ENCODE results near the gene MTG2. TPM values are rescaled to one million over a fixed set of nuclear protein-coding genes. Genes with fewer than 3 reads are reported as not detected.
A peak's percentile ranks its signal among the peaks of the same experiment; 100 is the strongest.

MTG2 gene
- total RNA-seq, 1 donor from 2014 or later = 20.2 TPM

- peaks cover 8% of the 10 kb centered on the region for H3K27me3 Mint-ChIP-seq (ENCODE audit: unreplicated experiment)
- no peaks in the 10 kb centered on the region for H3K9me3 Mint-ChIP-seq (ENCODE audit: unreplicated experiment)
- H3K36me3 Mint-ChIP-seq (ENCODE audit: low read depth, unreplicated experiment) = peaks cover 23% of the 10 kb centered on the region
- H3K4me3 Mint-ChIP-seq (ENCODE audit: unreplicated experiment) = no peak overlapping the region
- no peak overlapping the region for H3K27ac Mint-ChIP-seq (ENCODE audit: unreplicated experiment)
- no peak for TF ChIP-seq CTCF (IDR thresholded peaks at IDR 0.05; ENCODE audit: unreplicated experiment)
- no peak for DNase-seq (ENCODE audit: low spot score)
- peaks cover 14% of the 10 kb centered on the region for H3K4me1 Mint-ChIP-seq (ENCODE audit: unreplicated experiment)
Measured at GRCh38 chr20:62201173-62202082, 18.6 kb downstream of the MTG2 start.

- H3K4me3 Mint-ChIP-seq (ENCODE audit: unreplicated experiment) = no peak overlapping the region
- no peak for DNase-seq (ENCODE audit: low spot score)
- no peak for TF ChIP-seq CTCF (IDR thresholded peaks at IDR 0.05; ENCODE audit: unreplicated experiment)
- H3K36me3 Mint-ChIP-seq (ENCODE audit: low read depth, unreplicated experiment) = peaks cover 23% of the 10 kb centered on the region
- peaks cover 8% of the 10 kb centered on the region for H3K27me3 Mint-ChIP-seq (ENCODE audit: unreplicated experiment)
- H3K27ac Mint-ChIP-seq (ENCODE audit: unreplicated experiment) = no peak overlapping the region
- H3K4me1 Mint-ChIP-seq (ENCODE audit: unreplicated experiment) = peaks cover 14% of the 10 kb centered on the region
- no peaks in the 10 kb centered on the region for H3K9me3 Mint-ChIP-seq (ENCODE audit: unreplicated experiment)
Measured at GRCh38 chr20:62202083-62202395, 19.2 kb downstream of the MTG2 start.

GRCh38 chr20:62202676-62203377 is 20.0 kb downstream of the MTG2 start:
- peak overlapping the region; percentile 79 for H3K27ac Mint-ChIP-seq (ENCODE audit: unreplicated experiment)
- TF ChIP-seq CTCF (IDR thresholded peaks at IDR 0.05; ENCODE audit: unreplicated experiment) = no peak
- no peak for DNase-seq (ENCODE audit: low spot score)
- peaks cover 8% of the 10 kb centered on the region for H3K27me3 Mint-ChIP-seq (ENCODE audit: unreplicated experiment)
- no peaks in the 10 kb centered on the region for H3K9me3 Mint-ChIP-seq (ENCODE audit: unreplicated experiment)
- H3K4me3 Mint-ChIP-seq (ENCODE audit: unreplicated experiment) = peak overlapping the region; percentile 81
- H3K36me3 Mint-ChIP-seq (ENCODE audit: low read depth, unreplicated experiment) = peaks cover 23% of the 10 kb centered on the region
- peaks cover 14% of the 10 kb centered on the region for H3K4me1 Mint-ChIP-seq (ENCODE audit: unreplicated experiment)

GRCh38 chr20:62203378-62204030 is 20.7 kb downstream of the MTG2 start:
- DNase-seq (ENCODE audit: low spot score) = no peak
- Mint-ChIP-seq H3K36me3 (ENCODE audit: low read depth, unreplicated experiment) (peaks cover 22% of the 10 kb centered on the region), H3K27ac (ENCODE audit: unreplicated experiment) (peak overlapping the region; percentile 79), H3K9me3 (ENCODE audit: unreplicated experiment) (no peaks in the 10 kb centered on the region), H3K27me3 (ENCODE audit: unreplicated experiment) (peaks cover 8% of the 10 kb centered on the region), H3K4me3 (ENCODE audit: unreplicated experiment) (peak overlapping the region; percentile 81), H3K4me1 (ENCODE audit: unreplicated experiment) (peaks cover 14% of the 10 kb centered on the region)
- no peak for TF ChIP-seq CTCF (IDR thresholded peaks at IDR 0.05; ENCODE audit: unreplicated experiment)

All from endothelial cell (in vitro differentiated cells).